Heart right ventricle (tissue), 16 donors: ENCODE data around the gene ATP13A5. TPM values are rescaled to one million over a fixed set of nuclear protein-coding genes. Genes with fewer than 3 reads are reported as not detected.
A peak's percentile ranks its signal among the peaks of the same experiment; 100 is the strongest.

Experiments
- ATAC-seq, 8 donors: fragments of 200-7000 bp; cut with Tn5 transposase; one replicate each; pipeline ENCODE4 v1.9.1; 2020; ENCODE audit warnings: mild to moderate bottlenecking in 8 of 8, moderate library complexity in 8 of 8, moderate number of reproducible peaks in 1 of 8
- DNase-seq, 2 donors: peaks; one replicate each; pipeline ENCODE4 v3.0.0-alpha.2; 2020
- H3K27ac ChIP-seq, 10 donors: fragments of 200-600 bp; sonication (generic) in 2 of 10; one replicate each; pipeline versions ENCODE4 v1.5.0 to v1.8.0; 2020 to 2022; ENCODE audit warnings: mild to moderate bottlenecking in 3 of 10
- H3K27me3 ChIP-seq, 7 donors: fragments of 200-600 bp; one replicate each; pipeline ENCODE4 v1.8.0; 2021 to 2022; ENCODE audit warnings: mild to moderate bottlenecking in 2 of 7
- H3K36me3 ChIP-seq, 9 donors: fragments of 200-600 bp; sonication (generic) in 1 of 9; one replicate each; pipeline versions ENCODE4 v1.5.0 to v1.8.0; 2020 to 2022; ENCODE audit warnings: mild to moderate bottlenecking in 2 of 9
- H3K4me1 ChIP-seq, 9 donors: fragments of 200-600 bp; sonication (generic) in 1 of 9; one replicate each; pipeline versions ENCODE4 v1.5.0 to v1.8.0; 2020 to 2022; ENCODE audit warnings: mild to moderate bottlenecking in 4 of 9
- H3K4me3 ChIP-seq, 10 donors: fragments of 200-600 bp; sonication (generic) in 2 of 10; one replicate each; pipeline versions ENCODE4 v1.5.0 to v1.8.0; 2020 to 2022; ENCODE audit warnings: mild to moderate bottlenecking in 7 of 10, moderate library complexity in 2 of 10
- H3K9me3 ChIP-seq, 11 donors: fragments of 200-600 bp in 10 of 11; sonication (generic) in 2 of 11; one replicate each; pipeline versions ENCODE4 v1.5.0 to v1.8.0; 2013 to 2022; ENCODE audit warnings: mild to moderate bottlenecking in 2 of 11, control low read depth in 1 of 11, moderate library complexity in 1 of 11
- WGBS, 2 donors: extraction: QIAGEN DNeasy Blood & Tissue Kit; methylation state at CpG; one replicate each; pipeline ENCODE4 v1.1.7; 2013; ENCODE audit warnings: inconsistent platforms in 1 of 2; 5-methylcytosine and 5-hydroxymethylcytosine counted together
- intact Hi-C, 10 donors: fragments of 100-400 bp; cut with DNase I; formaldehyde crosslinking; loops; one replicate each; pipeline versions ENCODE4 v1.11.1 to v1.14.2; 2022
- polyA plus RNA-seq, 2 donors: library from polyadenylated mRNA; stranded (reverse); fragments of 200-250 nt; gene quantifications; one replicate each; pipeline ENCODE4 v1.2.3, GENCODE V29; 2013
- total RNA-seq, 10 donors: library from RNA; stranded (reverse); fragmentation: NEBNext Ultra II Directional in 3 of 10; extraction: Animal tissue kit (Norgen Biotek cat#: 25700) in 3 of 10; gene quantifications; one replicate each; pipeline versions ENCODE4 v1.2.1 to v1.2.4, GENCODE V29; 2021 to 2023
- TF ChIP-seq, protein P1 (sequence below), 9 donors: fragments of 200-600 bp; sonication (generic) in 2 of 9; IDR thresholded peaks; one replicate each; pipeline versions ENCODE4 v1.5.0 to v1.8.0; 2021 to 2022; ENCODE audit warnings: antibody characterized with exemption in 9 of 9, mild to moderate bottlenecking in 5 of 9, moderate library complexity in 1 of 9
- donor health status: Arrhythmogenic right ventricular cardiomyopathy.
- donor health status: ischemic (EF 13 %, LVEDD 7.1; RV severe dilation, severe dysfunction).
- donor health status: healthy with polysubstance abuse.
- donor health status: DM: no; HTN: yes; CAD: no.
- donor health status: DM: no; HTN: no; CAD: no.
- donor health status: ischemic (EF 25% LVEDD 6.9; RV normal size, moderate dysfunction).
- donor health status: ischemic (EF 25% LVEDD 5.7; RV mildly dilated, moderate dysfunction).
- donor health status: healthy.
- donor health status: DM: yes; HTN: yes; CAD: no.
- donor health status: Ischemic cardiomyopathy.
- donor health status: ischemic (EF 35%, LVEDD 5.7; RV mildly dilated, moderate dysfunction).
- donor health status: nonischemic (EF 11% LVEDD 7.7; RV severe dilation, severe dysfunction).
- donor health status: DM: yes; HTN: yes; CAD: no.
- donor health status: PGD.
- donor health status: ischemic (EF 29% LVEDD 5.4; RV normal size, mild dysfunction).
- donor health status: nonischemic (EF 23%, LVEDD 6.1; RV moderate dilation, normal function).

The ATP13A5 gene
- total and polyA plus RNA-seq, 12 donors, result 0.06 TPM; not detected in 11

- peak in 1 of 8 donors; percentile 75 for ATAC-seq
- Histone ChIP-seq H3K9me3 (no peaks in the 10 kb centered on the region), H3K27ac (no peak overlapping the region), H3K36me3 (no peaks in the 10 kb centered on the region), H3K4me1 (peaks cover 0 to 9% (median 0%) of the 10 kb centered on the region in 9 donors), H3K4me3 (no peak overlapping the region), H3K27me3 (no peaks in the 10 kb centered on the region)
- DNase-seq, result no peak
- WGBS, 2 donors, result 44 to 53% methylated on average over 11 of the region's 11 CpGs
- intact Hi-C loops, result no loop called here
- TF ChIP-seq, protein P1, sequence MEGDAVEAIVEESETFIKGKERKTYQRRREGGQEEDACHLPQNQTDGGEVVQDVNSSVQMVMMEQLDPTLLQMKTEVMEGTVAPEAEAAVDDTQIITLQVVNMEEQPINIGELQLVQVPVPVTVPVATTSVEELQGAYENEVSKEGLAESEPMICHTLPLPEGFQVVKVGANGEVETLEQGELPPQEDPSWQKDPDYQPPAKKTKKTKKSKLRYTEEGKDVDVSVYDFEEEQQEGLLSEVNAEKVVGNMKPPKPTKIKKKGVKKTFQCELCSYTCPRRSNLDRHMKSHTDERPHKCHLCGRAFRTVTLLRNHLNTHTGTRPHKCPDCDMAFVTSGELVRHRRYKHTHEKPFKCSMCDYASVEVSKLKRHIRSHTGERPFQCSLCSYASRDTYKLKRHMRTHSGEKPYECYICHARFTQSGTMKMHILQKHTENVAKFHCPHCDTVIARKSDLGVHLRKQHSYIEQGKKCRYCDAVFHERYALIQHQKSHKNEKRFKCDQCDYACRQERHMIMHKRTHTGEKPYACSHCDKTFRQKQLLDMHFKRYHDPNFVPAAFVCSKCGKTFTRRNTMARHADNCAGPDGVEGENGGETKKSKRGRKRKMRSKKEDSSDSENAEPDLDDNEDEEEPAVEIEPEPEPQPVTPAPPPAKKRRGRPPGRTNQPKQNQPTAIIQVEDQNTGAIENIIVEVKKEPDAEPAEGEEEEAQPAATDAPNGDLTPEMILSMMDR (IDR thresholded peaks at IDR 0.05), result no peak
Measured at GRCh38 chr3:193347521-193348501, 30.7 kb downstream of the ATP13A5 start.

GRCh38 chr3:193346259-193346658, 32.3 kb downstream of the ATP13A5 start:
- intact Hi-C loops, result no loop called here
- DNase-seq, result no peak
- Histone ChIP-seq H3K36me3 (no peaks in the 10 kb centered on the region), H3K9me3 (no peaks in the 10 kb centered on the region), H3K4me3 (no peak overlapping the region), H3K27me3 (no peaks in the 10 kb centered on the region), H3K4me1 (no peaks in the 10 kb centered on the region), H3K27ac (no peak overlapping the region)
- TF ChIP-seq, protein P1 (IDR thresholded peaks at IDR 0.05), result no peak
- WGBS, 2 donors, result 74 to 85% methylated on average over 4 of the region's 4 CpGs
- no peak for ATAC-seq

DNA sequence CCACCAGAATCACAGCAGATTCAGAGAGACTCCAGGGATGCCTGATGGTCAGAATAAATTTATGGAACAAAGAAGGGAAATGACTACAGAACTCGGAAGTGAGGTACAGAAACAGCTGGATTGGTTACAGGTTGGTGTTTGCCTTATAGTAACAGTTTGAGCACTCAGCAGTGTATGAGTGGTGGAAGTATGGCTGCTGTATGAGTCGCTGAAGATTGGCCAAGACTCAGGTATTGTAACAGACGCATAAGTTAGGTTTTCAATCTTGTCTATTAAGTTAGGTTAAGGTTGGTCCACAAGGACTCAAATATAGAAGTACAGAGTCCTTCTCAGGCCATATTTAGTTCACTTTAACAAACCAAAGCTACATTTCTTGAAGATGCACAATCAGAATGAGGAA, 33.1 kb downstream of the ATP13A5 start:
- Histone ChIP-seq H3K4me3 (no peak overlapping the region), H3K9me3 (no peaks in the 10 kb centered on the region), H3K27ac (no peak overlapping the region), H3K4me1 (no peaks in the 10 kb centered on the region), H3K36me3 (no peaks in the 10 kb centered on the region), H3K27me3 (no peaks in the 10 kb centered on the region)
- TF ChIP-seq, protein P1 (IDR thresholded peaks at IDR 0.05), result no peak
- intact Hi-C loops, result no loop called here
- DNase-seq (no peak), ATAC-seq (no peak)
- 80 to 83% methylated on average over 3 of the region's 3 CpGs for WGBS, 2 donors

- 54 to 58% methylated on average over 3 of the region's 3 CpGs for WGBS, 2 donors
- no peak for ATAC-seq
- Histone ChIP-seq H3K9me3 (no peaks in the 10 kb centered on the region), H3K36me3 (no peaks in the 10 kb centered on the region), H3K4me1 (no peaks in the 10 kb centered on the region), H3K27me3 (no peaks in the 10 kb centered on the region), H3K27ac (no peak overlapping the region), H3K4me3 (no peak overlapping the region)
- DNase-seq, result no peak
- intact Hi-C loops, result no loop called here
- TF ChIP-seq, protein P1 (IDR thresholded peaks at IDR 0.05), result no peak
Measured at GRCh38 chr3:193344486-193344885, 34.1 kb downstream of the ATP13A5 start.
